ENCODE measurements around the gene ZNF239. TPM values are rescaled to one million over a fixed set of nuclear protein-coding genes. Genes with fewer than 3 reads are reported as not detected.

ZNF239 gene
- polyA plus RNA-seq, 1 donor from 2014 or later, result 4.2 TPM

DNA sequence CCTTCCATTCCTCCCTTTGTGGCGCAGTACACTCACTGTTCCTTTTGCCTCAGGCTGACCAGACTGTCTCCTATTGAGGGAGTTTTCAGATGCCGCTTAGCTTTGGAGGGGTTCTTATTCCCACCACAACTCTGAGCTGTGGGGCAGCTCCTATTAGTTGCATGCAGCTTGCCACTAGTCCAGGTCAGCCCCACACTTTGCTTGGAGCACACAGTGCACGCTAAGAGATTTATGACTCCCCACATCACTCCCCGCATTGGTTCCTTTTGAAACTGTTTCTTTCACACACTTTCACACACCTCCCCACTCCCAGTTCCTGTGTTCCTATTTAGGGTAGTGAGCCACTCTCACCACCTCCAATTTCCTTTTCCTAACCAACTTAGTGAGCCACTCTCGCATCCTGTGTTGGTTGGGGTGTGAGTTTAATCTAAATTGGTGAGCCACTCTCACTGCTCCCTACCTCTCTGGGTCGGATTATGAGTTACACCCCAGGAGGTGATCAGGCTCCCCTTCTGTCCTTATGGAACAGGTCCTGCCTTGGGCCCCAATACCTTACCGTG is 21.4 kb upstream of the ZNF239 start:
- no peaks in the 10 kb centered on the region for H3K9me2 ChIP-seq (ENCODE audit: insufficient read depth, low read length)
- no peaks in the 10 kb centered on the region for H3K27me3 ChIP-seq (ENCODE audit: insufficient read depth, low read depth, low read length)
- no peaks in the 10 kb centered on the region for H3K79me2 ChIP-seq (replicated peaks; ENCODE audit: insufficient read depth, low read length)
- H3K36me3 ChIP-seq (ENCODE audit: insufficient read depth, low read length), result no peaks in the 10 kb centered on the region
- H3K9ac ChIP-seq (ENCODE audit: low read length), result no peak overlapping the region
- no peak overlapping the region for H2AFZ ChIP-seq (ENCODE audit: low read depth, low read length)
- H3K4me3 ChIP-seq (ENCODE audit: low read length), result no peak overlapping the region
- no peak overlapping the region for H3K27ac ChIP-seq (ENCODE audit: low read length)
- no peaks in the 10 kb centered on the region for H4K20me1 ChIP-seq (ENCODE audit: insufficient read depth)
- peaks cover 5% of the 10 kb centered on the region for H3K9me3 ChIP-seq (ENCODE audit: low read length)
- TF ChIP-seq RAD21 (conservative IDR thresholded peaks at IDR 0.05) (no peak), MXI1 (conservative IDR thresholded peaks at IDR 0.05; ENCODE audit: poor library complexity, severe bottlenecking) (no peak), POLR2AphosphoS5 (IDR thresholded peaks at IDR 0.05) (no peak), EP300 (conservative IDR thresholded peaks at IDR 0.05; ENCODE audit: poor library complexity, severe bottlenecking) (no peak), TAF1 (IDR thresholded peaks at IDR 0.05; ENCODE audit: low read depth) (no peak)
- TF ChIP-seq, protein P1, sequence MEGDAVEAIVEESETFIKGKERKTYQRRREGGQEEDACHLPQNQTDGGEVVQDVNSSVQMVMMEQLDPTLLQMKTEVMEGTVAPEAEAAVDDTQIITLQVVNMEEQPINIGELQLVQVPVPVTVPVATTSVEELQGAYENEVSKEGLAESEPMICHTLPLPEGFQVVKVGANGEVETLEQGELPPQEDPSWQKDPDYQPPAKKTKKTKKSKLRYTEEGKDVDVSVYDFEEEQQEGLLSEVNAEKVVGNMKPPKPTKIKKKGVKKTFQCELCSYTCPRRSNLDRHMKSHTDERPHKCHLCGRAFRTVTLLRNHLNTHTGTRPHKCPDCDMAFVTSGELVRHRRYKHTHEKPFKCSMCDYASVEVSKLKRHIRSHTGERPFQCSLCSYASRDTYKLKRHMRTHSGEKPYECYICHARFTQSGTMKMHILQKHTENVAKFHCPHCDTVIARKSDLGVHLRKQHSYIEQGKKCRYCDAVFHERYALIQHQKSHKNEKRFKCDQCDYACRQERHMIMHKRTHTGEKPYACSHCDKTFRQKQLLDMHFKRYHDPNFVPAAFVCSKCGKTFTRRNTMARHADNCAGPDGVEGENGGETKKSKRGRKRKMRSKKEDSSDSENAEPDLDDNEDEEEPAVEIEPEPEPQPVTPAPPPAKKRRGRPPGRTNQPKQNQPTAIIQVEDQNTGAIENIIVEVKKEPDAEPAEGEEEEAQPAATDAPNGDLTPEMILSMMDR (IDR thresholded peaks at IDR 0.05; ENCODE audit: poor library complexity, severe bottlenecking), result no peak
- TF ChIP-seq, protein P2, sequence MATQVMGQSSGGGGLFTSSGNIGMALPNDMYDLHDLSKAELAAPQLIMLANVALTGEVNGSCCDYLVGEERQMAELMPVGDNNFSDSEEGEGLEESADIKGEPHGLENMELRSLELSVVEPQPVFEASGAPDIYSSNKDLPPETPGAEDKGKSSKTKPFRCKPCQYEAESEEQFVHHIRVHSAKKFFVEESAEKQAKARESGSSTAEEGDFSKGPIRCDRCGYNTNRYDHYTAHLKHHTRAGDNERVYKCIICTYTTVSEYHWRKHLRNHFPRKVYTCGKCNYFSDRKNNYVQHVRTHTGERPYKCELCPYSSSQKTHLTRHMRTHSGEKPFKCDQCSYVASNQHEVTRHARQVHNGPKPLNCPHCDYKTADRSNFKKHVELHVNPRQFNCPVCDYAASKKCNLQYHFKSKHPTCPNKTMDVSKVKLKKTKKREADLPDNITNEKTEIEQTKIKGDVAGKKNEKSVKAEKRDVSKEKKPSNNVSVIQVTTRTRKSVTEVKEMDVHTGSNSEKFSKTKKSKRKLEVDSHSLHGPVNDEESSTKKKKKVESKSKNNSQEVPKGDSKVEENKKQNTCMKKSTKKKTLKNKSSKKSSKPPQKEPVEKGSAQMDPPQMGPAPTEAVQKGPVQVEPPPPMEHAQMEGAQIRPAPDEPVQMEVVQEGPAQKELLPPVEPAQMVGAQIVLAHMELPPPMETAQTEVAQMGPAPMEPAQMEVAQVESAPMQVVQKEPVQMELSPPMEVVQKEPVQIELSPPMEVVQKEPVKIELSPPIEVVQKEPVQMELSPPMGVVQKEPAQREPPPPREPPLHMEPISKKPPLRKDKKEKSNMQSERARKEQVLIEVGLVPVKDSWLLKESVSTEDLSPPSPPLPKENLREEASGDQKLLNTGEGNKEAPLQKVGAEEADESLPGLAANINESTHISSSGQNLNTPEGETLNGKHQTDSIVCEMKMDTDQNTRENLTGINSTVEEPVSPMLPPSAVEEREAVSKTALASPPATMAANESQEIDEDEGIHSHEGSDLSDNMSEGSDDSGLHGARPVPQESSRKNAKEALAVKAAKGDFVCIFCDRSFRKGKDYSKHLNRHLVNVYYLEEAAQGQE (IDR thresholded peaks at IDR 0.05; ENCODE audit: borderline replicate concordance), result no peak
- no peaks in the 10 kb centered on the region for H3F3A ChIP-seq (ENCODE audit: insufficient read depth, low read length, poor library complexity, severe bottlenecking)
- H3K4me2 ChIP-seq (ENCODE audit: low read length), result no peak overlapping the region

DNA sequence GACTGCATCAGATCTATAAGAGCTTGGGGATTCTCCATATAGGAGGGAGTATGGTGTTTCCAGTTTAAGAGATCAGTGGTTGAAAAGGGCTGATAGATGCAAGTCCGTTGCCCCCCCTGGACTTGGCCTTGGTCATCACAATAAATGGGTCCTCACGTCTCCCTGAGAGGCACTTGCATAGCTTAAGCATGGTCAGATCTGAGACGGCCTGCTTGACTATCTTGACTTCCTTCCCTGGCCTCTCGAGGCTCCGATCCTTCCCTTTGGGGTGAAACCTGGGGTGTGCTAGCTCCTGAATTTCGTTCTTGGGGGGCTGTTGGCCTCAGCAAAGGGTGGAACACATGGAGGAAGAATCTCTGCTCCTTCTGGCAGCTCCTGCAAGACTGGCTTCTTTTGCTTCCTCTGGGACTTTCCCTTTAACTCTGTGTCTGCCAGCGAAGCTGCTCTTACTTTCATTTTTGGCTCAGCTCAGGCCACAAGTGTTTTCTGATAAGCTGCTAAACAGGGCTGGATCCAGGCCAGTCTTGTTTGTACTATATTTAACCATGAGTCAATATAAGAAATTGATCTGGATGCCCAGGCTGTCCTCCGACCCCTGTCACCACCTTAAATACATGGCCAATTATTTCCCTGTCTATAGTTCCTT is 20.7 kb upstream of the ZNF239 start:
- no peaks in the 10 kb centered on the region for H3K36me3 ChIP-seq (ENCODE audit: insufficient read depth, low read length)
- H3F3A ChIP-seq (ENCODE audit: insufficient read depth, low read length, poor library complexity, severe bottlenecking), result no peaks in the 10 kb centered on the region
- H3K27me3 ChIP-seq (ENCODE audit: insufficient read depth, low read depth, low read length), result no peaks in the 10 kb centered on the region
- H3K4me2 ChIP-seq (ENCODE audit: low read length), result no peak overlapping the region
- H3K9me3 ChIP-seq (ENCODE audit: low read length), result peaks cover 5% of the 10 kb centered on the region
- no peaks in the 10 kb centered on the region for H3K79me2 ChIP-seq (replicated peaks; ENCODE audit: insufficient read depth, low read length)
- H3K9ac ChIP-seq (ENCODE audit: low read length), result no peak overlapping the region
- TF ChIP-seq MXI1 (conservative IDR thresholded peaks at IDR 0.05; ENCODE audit: poor library complexity, severe bottlenecking) (no peak), EP300 (conservative IDR thresholded peaks at IDR 0.05; ENCODE audit: poor library complexity, severe bottlenecking) (no peak), SMC3 (conservative IDR thresholded peaks at IDR 0.05; ENCODE audit: poor library complexity) (no peak), EZH2 (IDR thresholded peaks at IDR 0.05; ENCODE audit: borderline replicate concordance, insufficient read depth, low read length, poor library complexity, severe bottlenecking) (no peak), RAD21 (conservative IDR thresholded peaks at IDR 0.05) (no peak), TAF1 (IDR thresholded peaks at IDR 0.05; ENCODE audit: low read depth) (no peak), POLR2AphosphoS5 (IDR thresholded peaks at IDR 0.05) (no peak)
- TF ChIP-seq, protein P2 (IDR thresholded peaks at IDR 0.05; ENCODE audit: borderline replicate concordance), result no peak
- TF ChIP-seq, protein P1 (IDR thresholded peaks at IDR 0.05; ENCODE audit: poor library complexity, severe bottlenecking), result no peak
- no peak overlapping the region for H2AFZ ChIP-seq (ENCODE audit: low read depth, low read length)
- H3K4me3 ChIP-seq (ENCODE audit: low read length), result no peak overlapping the region
- no peaks in the 10 kb centered on the region for H4K20me1 ChIP-seq (ENCODE audit: insufficient read depth)
- H3K27ac ChIP-seq (ENCODE audit: low read length), result no peak overlapping the region
- no peaks in the 10 kb centered on the region for H3K9me2 ChIP-seq (ENCODE audit: insufficient read depth, low read length)

Measured in neural cell (in vitro differentiated cells).